Trophoblast cell (in vitro differentiated cells and primary cell): ENCODE results near the gene TMEM138.

Experiments
- DNase-seq, 2 donors: peaks; one replicate each; pipeline ENCODE4 v3.0.0-alpha.2; 2016
- H2AFZ ChIP-seq: 2 replicates; pipeline ENCODE4 v1.6.1; 2013; ENCODE audit warnings: low read length, moderate library complexity, mild to moderate bottlenecking; ENCODE audit not compliant: insufficient read depth, poor library complexity
- H2AK5ac ChIP-seq: 2 replicates; pipeline ENCODE4 v1.6.1; 2013; ENCODE audit warnings: mild to moderate bottlenecking, low read length
- H2BK120ac ChIP-seq: 2 replicates; pipeline ENCODE4 v1.6.1; 2013; ENCODE audit warnings: low read length, mild to moderate bottlenecking, moderate library complexity; ENCODE audit not compliant: insufficient read depth, poor library complexity
- H2BK12ac ChIP-seq: 2 replicates; pipeline ENCODE4 v1.6.1; 2013; ENCODE audit warnings: mild to moderate bottlenecking, low read length, moderate library complexity
- H2BK5ac ChIP-seq: 2 replicates; pipeline ENCODE4 v1.6.1; 2013; ENCODE audit warnings: low read length, low read depth, moderate library complexity, mild to moderate bottlenecking; ENCODE audit not compliant: poor library complexity
- H3K14ac ChIP-seq: 2 replicates; pipeline ENCODE4 v1.6.1; 2013; ENCODE audit warnings: mild to moderate bottlenecking, low read length
- H3K18ac ChIP-seq: 2 replicates; pipeline ENCODE4 v1.6.1; 2013; ENCODE audit warnings: mild to moderate bottlenecking, low read length
- H3K23ac ChIP-seq: 2 replicates; pipeline ENCODE4 v1.6.1; 2013; ENCODE audit warnings: low read length
- H3K27ac ChIP-seq: 2 replicates; pipeline ENCODE4 v1.5.1; 2013; ENCODE audit warnings: low read depth, mild to moderate bottlenecking, inconsistent platforms, low read length, moderate library complexity
- H3K27me3 ChIP-seq: 2 replicates; pipeline ENCODE4 v1.6.1; 2013; ENCODE audit warnings: inconsistent platforms, mild to moderate bottlenecking, low read length, moderate library complexity; ENCODE audit not compliant: insufficient read depth
- H3K36me3 ChIP-seq, 2 experiments: 1 replicate in 1 of 2; 2 replicates in 1 of 2; pipeline ENCODE4 v1.6.1; 2013; ENCODE audit warnings: low read length in 2 of 2, mild to moderate bottlenecking in 2 of 2, moderate library complexity in 1 of 2; ENCODE audit not compliant: insufficient read depth in 2 of 2, control insufficient read depth in 1 of 2
- H3K4ac ChIP-seq: 2 replicates; pipeline ENCODE4 v1.6.1; 2013; ENCODE audit warnings: low read depth, mild to moderate bottlenecking, low read length, moderate library complexity
- H3K4me1 ChIP-seq, 2 experiments: 1 replicate in 1 of 2; 2 replicates in 1 of 2; pipeline ENCODE4 v1.6.1; 2013; ENCODE audit warnings: low read length in 2 of 2, mild to moderate bottlenecking in 2 of 2, moderate library complexity in 1 of 2; ENCODE audit not compliant: insufficient read depth in 2 of 2, control insufficient read depth in 1 of 2
- H3K4me2 ChIP-seq: 2 replicates; pipeline ENCODE4 v1.6.1; 2013; ENCODE audit warnings: inconsistent platforms, mild to moderate bottlenecking, low read length, moderate library complexity
- H3K4me3 ChIP-seq: 2 replicates; pipeline ENCODE4 v1.5.1; 2013; ENCODE audit warnings: mild to moderate bottlenecking, low read depth, low read length, inconsistent platforms
- H3K79me1 ChIP-seq: one replicate; pipeline ENCODE4 v1.6.1; 2013; ENCODE audit warnings: low read length
- H3K79me2 ChIP-seq: 2 replicates; pipeline ENCODE4 v1.6.1; 2013; ENCODE audit warnings: low read length, mild to moderate bottlenecking; ENCODE audit not compliant: control insufficient read depth, insufficient read depth, poor library complexity
- H3K9ac ChIP-seq: 2 replicates; pipeline ENCODE4 v1.6.1; 2013; ENCODE audit warnings: mild to moderate bottlenecking, low read length
- H3K9me3 ChIP-seq: 2 replicates; pipeline ENCODE4 v1.6.1; 2013; ENCODE audit warnings: low read depth, mild to moderate bottlenecking, control low read depth, inconsistent platforms, low read length; ENCODE audit not compliant: insufficient read depth
- H4K12ac ChIP-seq: 2 replicates; pipeline ENCODE4 v1.6.1; 2013; ENCODE audit warnings: low read depth, mild to moderate bottlenecking, low read length, moderate library complexity
- H4K8ac ChIP-seq: 2 replicates; pipeline ENCODE4 v1.6.1; 2013; ENCODE audit warnings: low read depth, mild to moderate bottlenecking, low read length, moderate library complexity
- H4K91ac ChIP-seq: one replicate; pipeline ENCODE4 v1.6.1; 2013; ENCODE audit warnings: low read depth, mild to moderate bottlenecking, low read length, moderate library complexity
- WGBS: extraction: QIAGEN DNeasy Blood & Tissue Kit; methylation state at CpG from one replicate; pipeline ENCODE4 v1.1.7; 2013; ENCODE audit warnings: missing lambda C conversion rate; ENCODE audit not compliant: insufficient read length, insufficient coverage; ENCODE audit errors: extremely low coverage; 5-methylcytosine and 5-hydroxymethylcytosine counted together

TMEM138 gene

GRCh38 chr11:61357233-61357893 is 4.8 kb upstream of the TMEM138 start:
- H3K36me3 ChIP-seq, result peaks cover 6 to 12% of the 10 kb centered on the region in 2 experiments
- no peak overlapping the region for H2BK5ac ChIP-seq
- H3K4me2 ChIP-seq, result no peak overlapping the region
- no peak overlapping the region for H2BK12ac ChIP-seq
- no peak overlapping the region for H4K8ac ChIP-seq
- no peak overlapping the region for H3K27ac ChIP-seq
- H3K14ac ChIP-seq, result no peak overlapping the region
- no peak overlapping the region for H2AFZ ChIP-seq
- H3K9me3 ChIP-seq, result no peaks in the 10 kb centered on the region
- DNase-seq, result no peak
- H3K27me3 ChIP-seq, result no peaks in the 10 kb centered on the region
- H3K79me1 ChIP-seq, result peaks cover 8% of the 10 kb centered on the region
- peaks cover 5 to 6% of the 10 kb centered on the region in 2 experiments for H3K4me1 ChIP-seq
- WGBS, result no CpG with 5 or more reads among the region's 9 CpGs
- no peak overlapping the region for H3K4me3 ChIP-seq
- H3K9ac ChIP-seq, result no peak overlapping the region
- H3K18ac ChIP-seq, result no peak overlapping the region
- H4K12ac ChIP-seq, result no peak overlapping the region
- H3K23ac ChIP-seq, result no peak overlapping the region
- H2BK120ac ChIP-seq, result no peak overlapping the region
- H3K4ac ChIP-seq, result no peak overlapping the region
- H4K91ac ChIP-seq, result no peak overlapping the region
- peaks cover 9% of the 10 kb centered on the region for H3K79me2 ChIP-seq
- no peak overlapping the region for H2AK5ac ChIP-seq

- Histone ChIP-seq H3K23ac (no peak overlapping the region), H3K14ac (no peak overlapping the region), H3K9ac (no peak overlapping the region), H3K4ac (no peak overlapping the region), H2AFZ (no peak overlapping the region), H3K4me3 (no peak overlapping the region), H2BK12ac (no peak overlapping the region), H3K4me1 (peaks cover 5 to 10% of the 10 kb centered on the region in 2 experiments), H3K79me2 (peaks cover 12% of the 10 kb centered on the region), H3K18ac (no peak overlapping the region), H3K27me3 (no peaks in the 10 kb centered on the region), H2AK5ac (no peak overlapping the region), H2BK120ac (no peak overlapping the region), H3K79me1 (peaks cover 8% of the 10 kb centered on the region), H2BK5ac (no peak overlapping the region), H3K4me2 (no peak overlapping the region), H3K36me3 (peaks cover 6 to 10% of the 10 kb centered on the region in 2 experiments), H3K27ac (no peak overlapping the region), H4K12ac (no peak overlapping the region), H4K8ac (no peak overlapping the region), H3K9me3 (no peaks in the 10 kb centered on the region), H4K91ac (no peak overlapping the region)
- WGBS, result no CpG with 5 or more reads among the region's 6 CpGs
- no peak for DNase-seq
Observed at GRCh38 chr11:61357894-61358239, 4.3 kb upstream of the TMEM138 start.

GRCh38 chr11:61358566-61358965 is 3.6 kb upstream of the TMEM138 start:
- no peak overlapping the region for H2AFZ ChIP-seq
- H2BK120ac ChIP-seq, result no peak overlapping the region
- peaks cover 7 to 11% of the 10 kb centered on the region in 2 experiments for H3K4me1 ChIP-seq
- H3K27ac ChIP-seq, result no peak overlapping the region
- H4K12ac ChIP-seq, result no peak overlapping the region
- no peak overlapping the region for H3K14ac ChIP-seq
- no peak overlapping the region for H3K18ac ChIP-seq
- no peak overlapping the region for H3K4me2 ChIP-seq
- no peak overlapping the region for H4K8ac ChIP-seq
- no peak overlapping the region for H3K4me3 ChIP-seq
- peaks cover 4 to 6% of the 10 kb centered on the region in 2 experiments for H3K36me3 ChIP-seq
- DNase-seq, result no peak
- H2AK5ac ChIP-seq, result no peak overlapping the region
- no peak overlapping the region for H3K4ac ChIP-seq
- H2BK12ac ChIP-seq, result no peak overlapping the region
- H3K79me2 ChIP-seq, result peaks cover 12% of the 10 kb centered on the region
- no peak overlapping the region for H3K9ac ChIP-seq
- H3K27me3 ChIP-seq, result no peaks in the 10 kb centered on the region
- H3K23ac ChIP-seq, result no peak overlapping the region
- no peaks in the 10 kb centered on the region for H3K9me3 ChIP-seq
- no CpG with 5 or more reads among the region's 11 CpGs for WGBS
- peaks cover 8% of the 10 kb centered on the region for H3K79me1 ChIP-seq
- no peak overlapping the region for H4K91ac ChIP-seq
- H2BK5ac ChIP-seq, result no peak overlapping the region

- no peak overlapping the region for H2BK120ac ChIP-seq
- no peak overlapping the region for H3K4ac ChIP-seq
- H4K91ac ChIP-seq, result no peak overlapping the region
- H3K79me2 ChIP-seq, result peaks cover 12% of the 10 kb centered on the region
- no peak overlapping the region for H2BK5ac ChIP-seq
- no peak overlapping the region for H4K12ac ChIP-seq
- no peak overlapping the region for H2BK12ac ChIP-seq
- no peak overlapping the region for H3K18ac ChIP-seq
- H3K27me3 ChIP-seq, result no peaks in the 10 kb centered on the region
- H3K4me3 ChIP-seq, result no peak overlapping the region
- no peak overlapping the region for H3K27ac ChIP-seq
- no peak overlapping the region for H4K8ac ChIP-seq
- H3K79me1 ChIP-seq, result peaks cover 8% of the 10 kb centered on the region
- H3K23ac ChIP-seq, result no peak overlapping the region
- no peaks in the 10 kb centered on the region for H3K9me3 ChIP-seq
- H2AFZ ChIP-seq, result no peak overlapping the region
- H3K36me3 ChIP-seq, result peaks cover 5 to 8% of the 10 kb centered on the region in 2 experiments
- DNase-seq, result peak in 1 of 2 donors; percentile 12
- H3K14ac ChIP-seq, result no peak overlapping the region
- H2AK5ac ChIP-seq, result no peak overlapping the region
- peaks cover 7 to 11% of the 10 kb centered on the region in 2 experiments for H3K4me1 ChIP-seq
- no peak overlapping the region for H3K4me2 ChIP-seq
- WGBS, result no CpG with 5 or more reads among the region's 6 CpGs
- no peak overlapping the region for H3K9ac ChIP-seq
Observed at GRCh38 chr11:61359516-61359915, 2.7 kb upstream of the TMEM138 start.
